Measurements from ENCODE around the gene ACR. TPM values are rescaled to one million over a fixed set of nuclear protein-coding genes. Genes with fewer than 3 reads are reported as not detected.

The ACR gene
- total RNA-seq, 1 experiment from 2014 or later: not detected

- peaks cover 7% of the 10 kb centered on the region for H3K4me1 ChIP-seq (ENCODE audit: insufficient read depth, low read length, poor library complexity, severe bottlenecking)
- intact Hi-C loops (cut with micrococcal nuclease; ENCODE audit: unreplicated experiment): no loop called here
- H3K9me3 ChIP-seq (ENCODE audit: low read depth, low read length, poor library complexity, severe bottlenecking): no peaks in the 10 kb centered on the region
- no peaks in the 10 kb centered on the region for H3K36me3 ChIP-seq (ENCODE audit: insufficient read depth, low read length, poor library complexity, severe bottlenecking)
- POLR2A ChIA-PET (ENCODE audit: low non-redundant PET): no interaction called here
- no peaks in the 10 kb centered on the region for H3K27me3 ChIP-seq (replicated peaks; ENCODE audit: insufficient read depth, low read depth, low read length, poor library complexity)
- no TSS peak for BruUV-seq (replicated peaks)
- DNase-seq (ENCODE audit: low spot score): no peak
- CTCF ChIA-PET: interaction anchor here (0.6 kb wide), 1 partner anchor 701 kb away, joined by 4 read pairs; no protein-coding TSS in a partner anchor
- H3K4me3 ChIP-seq (ENCODE audit: low read depth, low read length, poor library complexity, severe bottlenecking): no peak overlapping the region
- TF ChIP-seq EZH2 (IDR thresholded peaks at IDR 0.05; ENCODE audit: borderline replicate concordance, low read depth, low read length, poor library complexity, severe bottlenecking) (no peak), CTCF (conservative IDR thresholded peaks at IDR 0.05; ENCODE audit: low read depth, low read length) (no peak)
- H3K27ac ChIP-seq (ENCODE audit: low read depth, low read length, poor library complexity, severe bottlenecking): no peak overlapping the region
These were observed 6.9 kb upstream of the ACR start for GRCh38 chr22:50730941-50731661.

GRCh38 chr22:50731811-50732624 is 6.0 kb upstream of the ACR start:
- no TSS peak for BruUV-seq (replicated peaks)
- no peak overlapping the region for H3K27ac ChIP-seq (ENCODE audit: low read depth, low read length, poor library complexity, severe bottlenecking)
- CTCF ChIA-PET: no interaction called here

GRCh38 chr22:50732681-50733080 is 5.3 kb upstream of the ACR start:
- no TSS peak for BruUV-seq (replicated peaks)
- Histone ChIP-seq H3K4me1 (ENCODE audit: insufficient read depth, low read length, poor library complexity, severe bottlenecking) (peaks cover 7% of the 10 kb centered on the region), H3K27me3 (replicated peaks; ENCODE audit: insufficient read depth, low read depth, low read length, poor library complexity) (peaks cover 6% of the 10 kb centered on the region), H3K36me3 (ENCODE audit: insufficient read depth, low read length, poor library complexity, severe bottlenecking) (no peaks in the 10 kb centered on the region), H3K4me3 (ENCODE audit: low read depth, low read length, poor library complexity, severe bottlenecking) (no peak overlapping the region), H3K9me3 (ENCODE audit: low read depth, low read length, poor library complexity, severe bottlenecking) (no peaks in the 10 kb centered on the region), H3K27ac (ENCODE audit: low read depth, low read length, poor library complexity, severe bottlenecking) (no peak overlapping the region)
- no peak for DNase-seq (ENCODE audit: low spot score)
- intact Hi-C loops (cut with micrococcal nuclease; ENCODE audit: unreplicated experiment): no loop called here
- POLR2A ChIA-PET (ENCODE audit: low non-redundant PET): no interaction called here
- TF ChIP-seq CTCF (conservative IDR thresholded peaks at IDR 0.05; ENCODE audit: low read depth, low read length): no peak
- TF ChIP-seq EZH2 (IDR thresholded peaks at IDR 0.05; ENCODE audit: borderline replicate concordance, low read depth, low read length, poor library complexity, severe bottlenecking): no peak
- CTCF ChIA-PET: interaction anchor here (0.6 kb wide), 1 partner anchor 41 kb away, joined by 4 read pairs; no protein-coding TSS in a partner anchor

More at GRCh38 chr22:50731811-50732624, 6.0 kb upstream of the ACR start:
- intact Hi-C loops (cut with micrococcal nuclease; ENCODE audit: unreplicated experiment): no loop called here
- DNase-seq (ENCODE audit: low spot score): peak; percentile 73
- POLR2A ChIA-PET (ENCODE audit: low non-redundant PET): no interaction called here
- no peak overlapping the region for H3K4me3 ChIP-seq (ENCODE audit: low read depth, low read length, poor library complexity, severe bottlenecking)
- H3K9me3 ChIP-seq (ENCODE audit: low read depth, low read length, poor library complexity, severe bottlenecking): no peaks in the 10 kb centered on the region
- TF ChIP-seq CTCF (conservative IDR thresholded peaks at IDR 0.05; ENCODE audit: low read depth, low read length): peak; percentile 96
- no peak for TF ChIP-seq EZH2 (IDR thresholded peaks at IDR 0.05; ENCODE audit: borderline replicate concordance, low read depth, low read length, poor library complexity, severe bottlenecking)
- peaks cover 7% of the 10 kb centered on the region for H3K4me1 ChIP-seq (ENCODE audit: insufficient read depth, low read length, poor library complexity, severe bottlenecking)
- H3K36me3 ChIP-seq (ENCODE audit: insufficient read depth, low read length, poor library complexity, severe bottlenecking): no peaks in the 10 kb centered on the region
- no peaks in the 10 kb centered on the region for H3K27me3 ChIP-seq (replicated peaks; ENCODE audit: insufficient read depth, low read depth, low read length, poor library complexity)
